Myocyte (in vitro differentiated cells): Measurements from ENCODE around the gene PITPNB. TPM values are rescaled to one million over a fixed set of nuclear protein-coding genes. Genes with fewer than 3 reads are reported as not detected.
A peak's percentile ranks its signal among the peaks of the same experiment; 100 is the strongest.

Experiments
- DNase-seq: peaks from one replicate; pipeline ENCODE4 v3.0.0-alpha.2; 2012; ENCODE audit warnings: low read depth
- polyA plus RNA-seq: library from polyadenylated mRNA; unstranded; fragments of >200 nt; gene quantifications from one replicate; pipeline ENCODE4 v1.2.1, GENCODE V29; 2012; ENCODE audit warnings: missing spikeins
- total RNA-seq: library from RNA; depleted of rRNA; stranded (reverse); fragments of >200 nt; gene quantifications from 2 replicates; pipeline ENCODE4 v1.2.3, GENCODE V29; 2014

PITPNB gene
- total RNA-seq = 20.5 and 21.0 TPM in 2 replicates
- 32.3 TPM for polyA plus RNA-seq

DNA sequence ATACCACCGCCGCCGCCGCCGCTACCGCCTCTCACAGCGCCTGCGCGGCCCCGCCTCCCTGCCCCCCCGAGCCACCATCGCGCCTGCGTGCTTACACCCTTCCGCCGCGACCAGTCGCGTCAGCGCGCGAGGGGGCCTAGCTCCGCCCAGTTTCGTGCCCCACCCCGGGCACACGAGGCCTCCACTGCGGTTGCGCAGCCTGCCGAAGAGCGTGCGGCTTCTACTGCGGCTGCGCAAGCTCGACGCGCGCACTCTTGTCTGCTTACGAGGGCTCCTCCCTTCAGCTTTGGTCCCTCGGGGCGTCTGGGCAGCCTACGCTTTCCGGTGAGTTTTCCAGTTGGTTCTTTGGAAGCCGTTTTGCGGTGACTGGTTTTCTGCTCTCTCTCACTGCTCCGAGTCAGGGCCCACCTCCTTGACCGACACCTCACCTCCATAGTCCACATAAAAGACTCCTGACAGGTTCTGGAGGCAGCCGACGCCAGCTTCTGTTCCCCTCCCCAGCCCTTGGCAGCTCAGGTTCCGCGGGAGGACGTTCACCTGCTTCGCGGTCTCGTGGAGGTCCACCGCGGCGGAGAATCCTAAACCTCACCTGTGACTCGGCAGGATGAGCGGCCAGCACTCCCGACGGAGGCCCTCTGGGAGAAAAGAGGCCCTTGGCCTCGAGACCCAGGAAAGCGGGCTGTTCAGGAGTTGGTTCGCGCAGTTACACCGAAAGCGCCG is at the start of gene PITPNB:
TSS of gene PITPNB (minus strand) at position 35 of the 720 bp plus-strand sequence. CDS start 65 bp downstream, outside the sequence.
- DNase-seq = peak; percentile 98

DNA sequence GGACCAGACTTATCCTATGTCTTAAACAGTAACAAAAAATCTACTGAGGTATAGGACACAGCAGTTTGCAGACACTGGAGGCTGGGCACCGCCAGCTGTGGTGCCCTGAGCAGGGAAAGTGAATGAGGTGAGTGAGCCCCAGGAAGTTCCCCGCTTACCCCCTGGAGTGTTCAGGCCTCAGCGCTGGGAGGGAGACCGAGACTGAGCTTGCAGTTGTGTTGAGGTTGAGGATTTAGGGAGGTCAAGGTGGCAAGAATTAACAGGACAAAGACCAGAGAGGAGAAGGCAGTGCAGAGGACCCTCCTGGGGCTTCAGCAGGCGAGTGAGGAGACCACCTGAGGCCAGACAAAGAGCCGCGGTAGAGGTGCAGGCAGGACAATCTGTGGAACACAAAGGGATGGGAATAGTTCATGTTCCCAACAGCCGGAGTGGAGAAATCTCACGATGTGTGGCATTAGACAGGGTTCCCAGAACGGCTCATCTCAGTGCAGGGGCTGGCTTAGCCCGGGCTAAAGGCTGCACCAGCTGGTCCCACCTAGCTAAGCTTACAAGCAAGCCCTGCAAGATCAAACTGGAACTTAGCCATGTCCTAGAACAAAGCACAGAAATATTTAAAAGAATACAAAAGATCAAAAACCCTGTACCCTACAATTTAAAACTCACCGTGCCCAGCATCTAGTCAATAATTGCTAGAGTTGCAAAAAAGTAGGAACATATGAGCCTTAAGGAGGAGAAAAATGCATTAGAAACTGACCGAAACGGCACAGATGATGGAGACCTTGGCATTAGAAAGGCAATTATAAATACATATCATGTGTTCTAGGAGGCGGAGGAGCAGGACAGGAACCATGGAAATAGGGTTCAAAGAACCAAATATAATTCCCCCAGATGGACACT is 47.4 kb upstream of the PITPNB start:
- no peak for DNase-seq

GRCh38 chr22:27962268-27963044 is 43.4 kb upstream of the PITPNB start:
- DNase-seq = peak; percentile 98

GRCh38 chr22:27961680-27962079 is 42.6 kb upstream of the PITPNB start:
- DNase-seq = no peak

GRCh38 chr22:27961182-27961581 is 42.1 kb upstream of the PITPNB start:
- no peak for DNase-seq

- no peak for DNase-seq
Measured at GRCh38 chr22:27959335-27960090, 40.5 kb upstream of the PITPNB start.

GRCh38 chr22:27952779-27953178 is 33.7 kb upstream of the PITPNB start:
- DNase-seq = no peak

DNA sequence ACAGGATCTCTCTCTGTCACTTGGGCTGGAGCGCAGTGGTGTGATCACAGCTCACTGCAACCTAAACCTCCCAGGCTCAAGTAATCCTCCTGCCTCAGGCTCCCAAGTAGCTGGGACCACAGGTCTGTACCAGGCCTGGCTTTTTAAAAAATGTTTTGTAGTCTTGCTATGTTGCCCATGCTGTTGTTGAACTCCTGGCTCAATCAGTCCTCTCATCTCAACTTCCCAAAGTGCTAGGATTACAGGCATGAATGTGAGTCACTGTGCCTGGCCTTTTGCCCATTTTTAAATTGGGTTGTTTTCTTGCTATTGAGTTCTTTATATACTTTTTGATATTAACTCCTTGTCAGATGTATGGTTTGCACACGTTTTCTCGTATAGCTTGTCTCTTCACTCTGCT is 33.0 kb upstream of the PITPNB start:
- peak; percentile 59 for DNase-seq

DNA sequence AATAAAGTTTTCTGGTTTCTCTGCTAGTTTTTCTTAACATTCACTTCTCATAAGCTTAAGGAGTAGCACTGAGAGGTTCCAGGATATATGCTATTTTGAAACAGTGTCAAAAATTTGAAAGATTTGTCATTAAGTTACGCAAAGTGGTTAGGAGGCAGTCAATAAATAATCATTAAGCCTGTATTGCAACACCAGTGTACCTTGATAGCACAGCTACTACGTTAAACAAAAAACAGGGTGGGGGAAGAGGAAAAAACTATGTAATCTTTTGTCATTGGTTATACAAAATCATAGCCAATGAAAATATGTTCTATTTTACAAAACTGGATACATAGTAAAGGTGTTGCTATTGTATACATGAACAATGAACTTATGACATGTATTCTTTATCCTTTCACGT is 30.4 kb upstream of the PITPNB start:
- no peak for DNase-seq

- no peak for DNase-seq
Measured at GRCh38 chr22:27948569-27948968, 29.5 kb upstream of the PITPNB start.

DNA sequence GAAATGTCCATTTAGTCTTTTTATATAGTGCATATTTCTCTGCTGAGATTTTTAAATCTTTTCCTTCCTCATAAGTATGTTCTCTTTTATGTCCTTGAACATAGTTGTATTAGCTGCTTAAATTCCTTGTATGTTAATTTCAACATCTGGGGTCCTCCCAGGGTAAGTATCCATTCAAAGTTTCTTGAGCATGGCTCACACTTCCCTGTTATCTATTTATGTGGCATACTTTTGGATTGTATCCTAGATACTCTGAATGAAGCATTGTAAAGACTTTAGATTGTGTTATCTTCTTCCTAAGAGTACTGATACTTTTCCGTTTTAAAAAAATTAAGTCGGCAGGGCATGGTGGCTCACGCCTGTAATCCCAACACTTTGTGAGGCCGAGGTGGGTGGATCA is 28.4 kb upstream of the PITPNB start:
- no peak for DNase-seq

GRCh38 chr22:27941143-27941542 is 22.1 kb upstream of the PITPNB start:
- no peak for DNase-seq

DNA sequence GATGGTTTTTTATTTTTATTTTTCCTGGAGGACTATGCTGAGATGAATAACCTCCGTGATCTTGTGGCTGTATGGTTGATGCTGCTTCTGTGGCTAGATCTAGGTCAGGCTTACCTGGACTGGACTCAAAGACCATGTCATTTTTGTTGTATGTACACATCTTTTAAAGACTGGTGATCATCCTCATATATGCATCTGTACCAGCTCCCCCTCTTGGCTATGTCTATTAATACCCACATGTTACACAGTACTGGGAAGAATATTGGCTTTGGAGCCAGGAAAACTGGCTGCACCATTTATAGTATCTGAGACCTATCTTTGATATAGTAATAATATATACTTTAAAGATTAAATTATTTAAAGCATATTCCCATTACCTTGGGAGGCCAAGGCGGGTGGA is 18.4 kb upstream of the PITPNB start:
- no peak for DNase-seq

DNA sequence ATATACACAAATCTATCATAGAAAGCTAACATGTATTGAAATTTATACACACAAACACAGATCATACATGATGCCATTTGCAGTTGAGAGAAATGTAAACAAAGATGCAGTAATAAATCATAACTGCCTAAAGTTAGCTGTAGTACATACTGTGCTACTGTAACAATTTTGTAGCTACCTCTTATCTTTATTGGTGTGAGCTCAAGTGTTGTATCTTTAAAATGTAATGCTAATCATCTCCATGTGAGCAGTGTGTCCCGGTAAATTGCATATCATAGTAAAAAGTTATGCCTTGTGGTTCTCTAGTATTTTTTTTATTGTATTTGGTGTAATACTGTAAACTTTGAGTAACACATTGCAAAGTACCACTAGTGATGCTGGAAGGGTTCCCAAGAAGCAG is 16.8 kb upstream of the PITPNB start:
- no peak for DNase-seq

GRCh38 chr22:27934069-27934468 is 15.0 kb upstream of the PITPNB start:
- no peak for DNase-seq

- DNase-seq = no peak
Measured at GRCh38 chr22:27933186-27933983, 14.3 kb upstream of the PITPNB start.

- DNase-seq = no peak
Measured at GRCh38 chr22:27930331-27931060, 11.4 kb upstream of the PITPNB start.

GRCh38 chr22:27927608-27928007 is 8.6 kb upstream of the PITPNB start:
- no peak for DNase-seq

GRCh38 chr22:27925331-27925730 is 6.3 kb upstream of the PITPNB start:
- DNase-seq = no peak
